ENCODE data around the gene LRRC40. TPM values are rescaled to one million over a fixed set of nuclear protein-coding genes. Genes with fewer than 3 reads are reported as not detected.

Gene LRRC40
- total and polyA plus RNA-seq, 9 of the 15 experiments (the other 6 are each of a cell fraction or from before 2014, with no cell fraction given) = 16.1 to 36.2 (median 30.9) TPM

GRCh38 chr1:70115315-70115714 lies 90.1 kb downstream of the LRRC40 start:
- BruUV-seq (replicated peaks) = no TSS peak
- H3K79me2 ChIP-seq (ENCODE audit: control insufficient read depth, insufficient read depth, low read length) = no peaks in the 10 kb centered on the region
- TF ChIP-seq, protein P1, sequence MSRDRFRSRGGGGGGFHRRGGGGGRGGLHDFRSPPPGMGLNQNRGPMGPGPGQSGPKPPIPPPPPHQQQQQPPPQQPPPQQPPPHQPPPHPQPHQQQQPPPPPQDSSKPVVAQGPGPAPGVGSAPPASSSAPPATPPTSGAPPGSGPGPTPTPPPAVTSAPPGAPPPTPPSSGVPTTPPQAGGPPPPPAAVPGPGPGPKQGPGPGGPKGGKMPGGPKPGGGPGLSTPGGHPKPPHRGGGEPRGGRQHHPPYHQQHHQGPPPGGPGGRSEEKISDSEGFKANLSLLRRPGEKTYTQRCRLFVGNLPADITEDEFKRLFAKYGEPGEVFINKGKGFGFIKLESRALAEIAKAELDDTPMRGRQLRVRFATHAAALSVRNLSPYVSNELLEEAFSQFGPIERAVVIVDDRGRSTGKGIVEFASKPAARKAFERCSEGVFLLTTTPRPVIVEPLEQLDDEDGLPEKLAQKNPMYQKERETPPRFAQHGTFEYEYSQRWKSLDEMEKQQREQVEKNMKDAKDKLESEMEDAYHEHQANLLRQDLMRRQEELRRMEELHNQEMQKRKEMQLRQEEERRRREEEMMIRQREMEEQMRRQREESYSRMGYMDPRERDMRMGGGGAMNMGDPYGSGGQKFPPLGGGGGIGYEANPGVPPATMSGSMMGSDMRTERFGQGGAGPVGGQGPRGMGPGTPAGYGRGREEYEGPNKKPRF (IDR thresholded peaks at IDR 0.05; ENCODE audit: low read depth, low read length) = no peak
- TF ChIP-seq MAFG (tag; conservative IDR thresholded peaks at IDR 0.05) (peak; percentile 31; the same call in 1 of the 2 replicates), ZNF316 (IDR thresholded peaks at IDR 0.05) (peak; percentile 65), CEBPB (tag; IDR thresholded peaks at IDR 0.05) (peak; percentile 95), CEBPG (CRISPR knock-in tag; IDR thresholded peaks at IDR 0.05) (no peak), CEBPG (tag; conservative IDR thresholded peaks at IDR 0.05 in 1 of 2, IDR thresholded peaks at IDR 0.05 in 1 of 2) (peak; percentile 68 to 97), MAFF (IDR thresholded peaks at IDR 0.05; ENCODE audit: low read length) (0 out of 2 replicates have a peak, but pooled peaks have one; percentile 5), IRF9 (tag; IDR thresholded peaks at IDR 0.05) (0 out of 2 replicates have a peak, but pooled peaks have one; percentile 23), C11orf30 (IDR thresholded peaks at IDR 0.05; ENCODE audit: low read depth) (peak; percentile 55; the same call in 1 of the 2 replicates), ZNF217 (CRISPR knock-in tag; IDR thresholded peaks at IDR 0.05) (no peak)
- WGBS (ENCODE audit: insufficient coverage, low coverage, missing lambda C conversion rate) = 53% methylated on average over 3 of the region's 3 CpGs
- H3K27ac ChIP-seq (ENCODE audit: extremely low read depth, low read depth, low read length) = no peak overlapping the region
- DNase-seq (ENCODE audit: extremely low read depth in 1 of 4, low spot score in 3 of 4) (no peak), ATAC-seq (no peak), FAIRE-seq (no peak)
- no peak overlapping the region for H2AFZ ChIP-seq (ENCODE audit: low read depth, low read length)
- H3K36me3 ChIP-seq (ENCODE audit: control insufficient read depth, insufficient read depth, low read length) = no peaks in the 10 kb centered on the region
- no peaks in the 10 kb centered on the region for H3K27me3 ChIP-seq (ENCODE audit: control insufficient read depth in 2 of 2, insufficient read depth in 2 of 2, low read length in 2 of 2)
- no peaks in the 10 kb centered on the region for H3K9me1 ChIP-seq (ENCODE audit: control insufficient read depth, insufficient read depth, low read length)
- intact Hi-C loops (cut with micrococcal nuclease) (no loop called here), in situ Hi-C loops (cut with MboI) (no loop called here)
- no peaks in the 10 kb centered on the region for H3K9me3 ChIP-seq (replicated peaks; ENCODE audit: control insufficient read depth, insufficient read depth, low read depth, low read length)
- no peak overlapping the region for H3K4me2 ChIP-seq (ENCODE audit: insufficient read depth, low read length)
- H3K4me3 ChIP-seq = no peak overlapping the region
- POLR2A ChIA-PET = no interaction called here
- H3K9ac ChIP-seq (ENCODE audit: insufficient read depth in 1 of 2, low read depth in 2 of 2, low read length in 2 of 2) = no peak overlapping the region
- CTCF ChIA-PET (ENCODE audit: low intra/inter-chr PET ratio) = no interaction called here
- no peaks in the 10 kb centered on the region for H3K4me1 ChIP-seq (replicated peaks in 1 of 2; ENCODE audit: control insufficient read depth in 2 of 2, insufficient read depth in 2 of 2, low read length in 2 of 2)
- no peaks in the 10 kb centered on the region for H4K20me1 ChIP-seq (replicated peaks; ENCODE audit: control insufficient read depth, insufficient read depth, low read length)
